NCI-H460 (cell line): ENCODE measurements around the gene RBBP6. TPM values are rescaled to one million over a fixed set of nuclear protein-coding genes. Genes with fewer than 3 reads are reported as not detected.

Source experiments
- total RNA-seq: library from RNA; depleted of rRNA; stranded (reverse); fragments of >200 nt; shearing (Covaris generic); gene quantifications from 2 replicates; pipeline ENCODE4 v1.2.3, GENCODE V29; 2014; rRNA removed

The RBBP6 gene
- total RNA-seq, 1 experiment from 2014 or later = 53.9 TPM

Other genes with a start within 250 kb of the RBBP6 start
- gene TNRC6A, start 190.1 kb downstream of the RBBP6 start, total RNA-seq = 20.2 and 23.5 TPM in 2 replicates